Vagina (tissue), 2 donors: ENCODE data around the gene SLITRK5. TPM values are rescaled to one million over a fixed set of nuclear protein-coding genes. Genes with fewer than 3 reads are reported as not detected.

Source experiments
- DNase-seq, 2 donors: peaks; one replicate each; pipeline ENCODE4 v3.0.0-alpha.2; 2017; ENCODE audit errors: extremely low spot score in 2 of 2
- H3K27ac ChIP-seq: fragments of 200-600 bp; sonication (generic); one replicate; pipeline ENCODE4 v1.5.1; 2019
- H3K27me3 ChIP-seq: fragments of 200-600 bp; sonication (generic); one replicate; pipeline ENCODE4 v1.5.1; 2019
- H3K36me3 ChIP-seq, 2 donors: fragments of 200-600 bp; sonication (generic); one replicate each; pipeline ENCODE4 v1.5.1; 2017 to 2019
- H3K4me1 ChIP-seq: fragments of 200-600 bp; sonication (generic); one replicate; pipeline ENCODE4 v1.5.1; 2019
- H3K4me3 ChIP-seq, 2 donors: fragments of 200-600 bp; sonication (generic); 1 replicate in 1 of 2; 2 replicates in 1 of 2; pipeline ENCODE4 v1.5.1; 2016 to 2019
- H3K9me3 ChIP-seq: fragments of 200-600 bp; sonication (generic); one replicate; pipeline ENCODE4 v1.5.1; 2019
- CTCF ChIP-seq, 3 experiments: fragments of 450-650 bp in 2 of 3; fragments of 200-600 bp in 1 of 3; sonication (generic) in 1 of 3; IDR thresholded peaks; one replicate each; pipeline ENCODE4 v1.5.1; 2017 to 2019; ENCODE audit warnings: antibody characterized with exemption in 3 of 3, mild to moderate bottlenecking in 2 of 3, moderate library complexity in 2 of 3
- POLR2A ChIP-seq, 2 donors: fragments of 450-650 bp; IDR thresholded peaks; one replicate each; pipeline ENCODE4 v1.6.1; 2017; ENCODE audit warnings: antibody characterized with exemption in 2 of 2, mild to moderate bottlenecking in 2 of 2, moderate library complexity in 2 of 2
- POLR2AphosphoS5 ChIP-seq, 2 donors: sonication (generic); formaldehyde crosslinking; IDR thresholded peaks; one replicate each; pipeline ENCODE4 v1.9.0; 2017; ENCODE audit warnings: antibody characterized with exemption in 2 of 2, mild to moderate bottlenecking in 2 of 2, low read depth in 1 of 2; ENCODE audit not compliant: insufficient read depth in 1 of 2
- intact Hi-C: fragments of 100-400 bp; cut with DNase I; formaldehyde crosslinking; loops from one replicate; pipeline ENCODE4 v1.15.1; 2023
- total RNA-seq: library from RNA; depleted of rRNA; stranded (reverse); fragments of >200 nt; gene quantifications from one replicate; pipeline ENCODE4 v1.2.3, GENCODE V29; 2016

Gene SLITRK5
- total RNA-seq, 1 donor from 2014 or later, result 0.74 TPM

- H3K4me3 ChIP-seq, result peak overlapping the region; percentile 34 to 35
- H3K27me3 ChIP-seq, result no peaks in the 10 kb centered on the region
- intact Hi-C loops, result no loop called here
- TF ChIP-seq CTCF (IDR thresholded peaks at IDR 0.05), result no peak
- TF ChIP-seq POLR2A (IDR thresholded peaks at IDR 0.05), result no peak
- peaks cover 29% of the 10 kb centered on the region for H3K4me1 ChIP-seq
- no peaks in the 10 kb centered on the region for H3K9me3 ChIP-seq
- no peak for DNase-seq
- no peak overlapping the region for H3K27ac ChIP-seq
- no peaks in the 10 kb centered on the region for H3K36me3 ChIP-seq
Measured at GRCh38 chr13:87677496-87678371, 6.6 kb downstream of the SLITRK5 start.

- no peak for TF ChIP-seq POLR2AphosphoS5 (IDR thresholded peaks at IDR 0.05; ENCODE audit: insufficient read depth in 1 of 2, low read depth in 1 of 2)
- TF ChIP-seq CTCF (IDR thresholded peaks at IDR 0.05), result no peak
- intact Hi-C loops, result no loop called here
- DNase-seq, result no peak
- Histone ChIP-seq H3K9me3 (no peaks in the 10 kb centered on the region), H3K4me3 (peak overlapping the region; percentile 34 to 35), H3K27ac (no peak overlapping the region), H3K27me3 (no peaks in the 10 kb centered on the region), H3K36me3 (no peaks in the 10 kb centered on the region), H3K4me1 (peaks cover 23% of the 10 kb centered on the region)
Measured at GRCh38 chr13:87678372-87678752, 7.2 kb downstream of the SLITRK5 start.

- no peaks in the 10 kb centered on the region for H3K27me3 ChIP-seq
- no peak for DNase-seq
- peaks cover 15% of the 10 kb centered on the region for H3K4me1 ChIP-seq
- no peaks in the 10 kb centered on the region for H3K36me3 ChIP-seq
- H3K4me3 ChIP-seq, result no peak overlapping the region
- intact Hi-C loops, result no loop called here
- H3K27ac ChIP-seq, result no peak overlapping the region
- TF ChIP-seq POLR2AphosphoS5 (IDR thresholded peaks at IDR 0.05; ENCODE audit: insufficient read depth in 1 of 2, low read depth in 1 of 2) (no peak), CTCF (IDR thresholded peaks at IDR 0.05) (no peak), POLR2A (IDR thresholded peaks at IDR 0.05) (no peak)
- H3K9me3 ChIP-seq, result no peaks in the 10 kb centered on the region
Measured at GRCh38 chr13:87680298-87680697, 9.1 kb downstream of the SLITRK5 start.

- H3K4me1 ChIP-seq, result no peaks in the 10 kb centered on the region
- no peaks in the 10 kb centered on the region for H3K27me3 ChIP-seq
- no peak overlapping the region for H3K27ac ChIP-seq
- TF ChIP-seq POLR2A (IDR thresholded peaks at IDR 0.05) (no peak), CTCF (IDR thresholded peaks at IDR 0.05) (no peak), POLR2AphosphoS5 (IDR thresholded peaks at IDR 0.05; ENCODE audit: insufficient read depth in 1 of 2, low read depth in 1 of 2) (no peak)
- H3K36me3 ChIP-seq, result no peaks in the 10 kb centered on the region
- intact Hi-C loops, result no loop called here
- no peaks in the 10 kb centered on the region for H3K9me3 ChIP-seq
- no peak overlapping the region for H3K4me3 ChIP-seq
- no peak for DNase-seq
Measured at GRCh38 chr13:87684850-87685742, 13.9 kb downstream of the SLITRK5 start.
